H1 (cell line): Measurements from ENCODE around the gene GALR1. TPM values are rescaled to one million over a fixed set of nuclear protein-coding genes. Genes with fewer than 3 reads are reported as not detected.

Source experiments
- CTCF ChIA-PET: fragments of 300-600 bp; sonication (Branson Sonifier 250); formaldehyde crosslinking; loops from one replicate; lab custom pipeline; 2021; ENCODE audit not compliant: partially characterized antibody; lab: Charles Lee
- POLR2A ChIA-PET: fragments of 300-600 bp; sonication (Branson Sonifier 250); formaldehyde crosslinking; loops from one replicate; lab custom pipeline; 2021; ENCODE audit warnings: inconsistent platforms; ENCODE audit not compliant: partially characterized antibody; lab: Charles Lee
- DNase-seq, 2 experiments: peaks; one replicate each; pipeline versions ENCODE4 v3.0.0 to v3.0.0-alpha.2; 2010 to 2022; ENCODE audit warnings: low spot score in 2 of 2, low read depth in 1 of 2, mixed read lengths in 1 of 2
- FAIRE-seq: peaks from 2 replicates; lab custom pipeline; 2011; peaks lifted over from hg19 to GRCh38; lab: Jason Lieb, UNC
- H2AFZ ChIP-seq: 2 replicates; pipeline ENCODE4 v1.8.1; 2012; ENCODE audit warnings: low read length, inconsistent platforms
- H2AK5ac ChIP-seq: 2 replicates; pipeline ENCODE4 v1.6.1; 2013; ENCODE audit warnings: low read depth, low read length
- H2BK120ac ChIP-seq: replicated peaks from 2 replicates; pipeline ENCODE3; 2013; ENCODE audit warnings: low read depth, low read length, inconsistent platforms
- H2BK12ac ChIP-seq: 2 replicates; pipeline ENCODE4 v1.6.1; 2013; ENCODE audit warnings: low read depth, low read length
- H2BK15ac ChIP-seq: 2 replicates; pipeline ENCODE4 v1.6.1; 2013; ENCODE audit warnings: low read length
- H2BK20ac ChIP-seq: 2 replicates; pipeline ENCODE4 v1.6.1; 2013; ENCODE audit warnings: low read length
- H2BK5ac ChIP-seq: 2 replicates; pipeline ENCODE4 v1.6.1; 2013; ENCODE audit warnings: low read depth, low read length
- H3K14ac ChIP-seq: 2 replicates; pipeline ENCODE4 v1.6.1; 2013; ENCODE audit warnings: inconsistent platforms; ENCODE audit not compliant: insufficient read length
- H3K18ac ChIP-seq: 2 replicates; pipeline ENCODE4 v1.6.1; 2013; ENCODE audit warnings: low read length; ENCODE audit errors: extremely low read depth
- H3K23ac ChIP-seq: 2 replicates; pipeline ENCODE4 v1.6.1; 2013; ENCODE audit warnings: inconsistent platforms; ENCODE audit not compliant: insufficient read length
- H3K23me2 ChIP-seq: 2 replicates; pipeline ENCODE4 v1.6.1; 2013; ENCODE audit warnings: low read depth, low read length
- H3K27ac ChIP-seq: 2 replicates; pipeline ENCODE4 v1.6.1; 2011; ENCODE audit warnings: low read depth, low read length, inconsistent platforms
- H3K27me3 ChIP-seq, 4 experiments: replicated peaks in 1 of 4; 1 replicate in 1 of 4; 2 replicates in 3 of 4; pipeline versions ENCODE4 v1.6.1 to v1.8.1; 2011 to 2013; ENCODE audit warnings: low read length in 3 of 4, mild to moderate bottlenecking in 3 of 4, inconsistent platforms in 2 of 4, mixed read lengths in 2 of 4, moderate library complexity in 1 of 4; ENCODE audit not compliant: control insufficient read depth in 3 of 4, insufficient read depth in 3 of 4; ENCODE audit errors: extremely low read depth in 1 of 4
- H3K36me3 ChIP-seq, 4 experiments: 2 replicates each; pipeline versions ENCODE4 v1.6.1 to v1.8.1; 2011 to 2013; ENCODE audit warnings: mild to moderate bottlenecking in 4 of 4, low read length in 3 of 4, moderate library complexity in 2 of 4, control low read depth in 1 of 4, inconsistent platforms in 1 of 4; ENCODE audit not compliant: insufficient read depth in 4 of 4, control insufficient read depth in 2 of 4
- H3K4ac ChIP-seq: replicated peaks from 2 replicates; pipeline ENCODE3; 2013; ENCODE audit warnings: low read length, low read depth, mixed read lengths, inconsistent platforms; ENCODE audit not compliant: insufficient read length
- H3K4me1 ChIP-seq, 4 experiments: replicated peaks in 1 of 4; 1 replicate in 1 of 4; 2 replicates in 3 of 4; pipeline versions ENCODE4 v1.6.1 to v1.8.1; 2011 to 2013; ENCODE audit warnings: low read length in 3 of 4, inconsistent platforms in 2 of 4, mixed read lengths in 1 of 4; ENCODE audit not compliant: insufficient read depth in 4 of 4, control insufficient read depth in 3 of 4
- H3K4me2 ChIP-seq, 2 experiments: 2 replicates each; pipeline versions ENCODE4 v1.6.1 to v1.8.1; 2011 to 2013; ENCODE audit warnings: low read depth in 2 of 2, low read length in 2 of 2, control low read depth in 1 of 2, inconsistent platforms in 1 of 2, mild to moderate bottlenecking in 1 of 2; ENCODE audit not compliant: insufficient read depth in 1 of 2
- H3K4me3 ChIP-seq, 4 experiments: fragments of 200-600, 300-600 bp in 1 of 4; sonication (generic), shearing (Covaris generic), sonication (Bioruptor Twin) in 1 of 4; 2 replicates each; pipeline versions ENCODE4 v1.5.1 to v1.8.1; 2011 to 2016; ENCODE audit warnings: low read length in 4 of 4, low read depth in 3 of 4, control low read depth in 2 of 4, inconsistent platforms in 2 of 4, mild to moderate bottlenecking in 2 of 4, mixed read lengths in 1 of 4, moderate library complexity in 1 of 4; ENCODE audit not compliant: insufficient read depth in 2 of 4; ENCODE audit errors: extremely low read depth in 1 of 4
- H3K56ac ChIP-seq: replicated peaks from 2 replicates; pipeline ENCODE3; 2013; ENCODE audit warnings: low read depth, mild to moderate bottlenecking, mixed read lengths, low read length, inconsistent platforms; ENCODE audit not compliant: insufficient read length
- H3K79me1 ChIP-seq: 2 replicates; pipeline ENCODE4 v1.6.1; 2013; ENCODE audit warnings: low read depth, low read length, control low read depth
- H3K79me2 ChIP-seq, 2 experiments: 2 replicates each; pipeline versions ENCODE4 v1.6.1 to v1.8.1; 2012 to 2013; ENCODE audit warnings: low read length in 2 of 2, mild to moderate bottlenecking in 2 of 2, inconsistent platforms in 1 of 2; ENCODE audit not compliant: insufficient read depth in 2 of 2, control insufficient read depth in 1 of 2
- H3K9ac ChIP-seq, 4 experiments: replicated peaks in 1 of 4; 1 replicate in 1 of 4; 2 replicates in 3 of 4; pipeline versions ENCODE4 v1.6.1 to v1.8.1; 2011 to 2013; ENCODE audit warnings: low read depth in 3 of 4, low read length in 3 of 4, control low read depth in 2 of 4, mild to moderate bottlenecking in 2 of 4, moderate library complexity in 2 of 4, inconsistent platforms in 1 of 4; ENCODE audit errors: extremely low read depth in 1 of 4
- H3K9me3 ChIP-seq, 2 experiments: 2 replicates each; pipeline versions ENCODE4 v1.6.1 to v1.8.1; 2012 to 2013; ENCODE audit warnings: mild to moderate bottlenecking in 2 of 2, moderate library complexity in 2 of 2, control low read depth in 1 of 2, inconsistent platforms in 1 of 2, low read depth in 1 of 2, low read length in 1 of 2, mixed read lengths in 1 of 2; ENCODE audit not compliant: insufficient read depth in 2 of 2
- H4K20me1 ChIP-seq, 2 experiments: replicated peaks in 1 of 2; 2 replicates each; pipeline versions ENCODE3 to v1.8.1; 2011 to 2013; ENCODE audit warnings: inconsistent platforms in 2 of 2, low read length in 2 of 2, mild to moderate bottlenecking in 1 of 2; ENCODE audit not compliant: insufficient read depth in 2 of 2, control insufficient read depth in 1 of 2
- H4K5ac ChIP-seq: 2 replicates; pipeline ENCODE4 v1.6.1; 2013; ENCODE audit warnings: low read length, low read depth, mixed read lengths, inconsistent platforms; ENCODE audit not compliant: insufficient read length
- H4K8ac ChIP-seq: 2 replicates; pipeline ENCODE4 v1.8.0; 2013; ENCODE audit warnings: mild to moderate bottlenecking, moderate library complexity, low read length, inconsistent platforms; ENCODE audit not compliant: insufficient read depth; ENCODE audit errors: extremely low read depth
- H4K91ac ChIP-seq: replicated peaks from 2 replicates; pipeline ENCODE3; 2013; ENCODE audit warnings: low read length, mixed read lengths, inconsistent platforms; ENCODE audit not compliant: insufficient read length
- POU5F1 ChIP-seq: IDR thresholded peaks from 2 replicates; pipeline ENCODE4 v1.6.1; 2011; ENCODE audit warnings: low read depth, mild to moderate bottlenecking, low read length, moderate library complexity
- RFX5 ChIP-seq: IDR thresholded peaks from 2 replicates; pipeline ENCODE4 v1.6.1; 2011; ENCODE audit warnings: low read depth, low read length, improper control_type of control experiment, borderline replicate concordance
- WGBS, 2 experiments: shearing (Covaris generic) in 1 of 2; methylation state at CpG; one replicate each; pipeline versions ENCODE4 v1.1.6 to v1.1.7; 2013 to 2015; ENCODE audit warnings: low lambda C conversion rate in 2 of 2, mixed read lengths in 2 of 2, inconsistent platforms in 1 of 2, low coverage in 1 of 2, missing lambda C conversion rate in 1 of 2; ENCODE audit not compliant: insufficient replicate concordance in 2 of 2, insufficient coverage in 1 of 2, insufficient read length in 1 of 2; ENCODE audit errors: extremely low coverage in 1 of 2, missing lambda C conversion rate in 1 of 2; 5-methylcytosine and 5-hydroxymethylcytosine counted together
- polyA plus RNA-seq, 7 experiments: library from polyadenylated mRNA; depleted of rRNA in 3 of 7; stranded (reverse) in 5 of 7; unstranded in 2 of 7; fragments of >200 nt in 5 of 7; fragments of 200-250 nt in 2 of 7; gene quantifications; 1 replicate in 5 of 7; 2 replicates in 1 of 7; 4 replicates in 1 of 7; pipeline versions ENCODE4 v1.2.1 to v1.2.3, GENCODE V29; 2011 to 2013; ENCODE audit warnings: missing spikeins in 2 of 7, mixed read lengths in 2 of 7
- total RNA-seq: library from RNA; stranded (reverse); fragmentation: NEBNext Ultra II Directional; extraction: Animal tissue kit (Norgen Biotek cat#: 25700); gene quantifications from 2 replicates; pipeline ENCODE4 v1.2.1, GENCODE V29; 2021

The GALR1 gene
- total and polyA plus RNA-seq, 2 of the 8 experiments (the other 6 are each of a cell fraction or from before 2014, with no cell fraction given) = 0.09 to 1.6 TPM

GRCh38 chr18:77262643-77263465 lies 13.2 kb downstream of the GALR1 start:
- TF ChIP-seq RFX5 (no peak), POU5F1 (no peak)
- Histone ChIP-seq H3K27ac (no peak overlapping the region), H3K23me2 (peaks cover 13% of the 10 kb centered on the region; the same call in 1 of the 2 replicates), H4K8ac (no peak overlapping the region), H3K79me1 (no peaks in the 10 kb centered on the region), H3K79me2 (no peaks in the 10 kb centered on the region), H3K4me2 (no peak overlapping the region), H3K36me3 (no peaks in the 10 kb centered on the region), H3K56ac (no peak overlapping the region), H3K4me1 (no peaks in the 10 kb centered on the region), H3K23ac (no peak overlapping the region), H4K91ac (no peak overlapping the region), H3K18ac (no peak overlapping the region), H3K9me3 (peaks cover 2 to 5% of the 10 kb centered on the region in 2 experiments; a peak in 2 of 4 replicates), H4K5ac (no peak overlapping the region), H3K9ac (no peak overlapping the region), H3K4ac (no peak overlapping the region), H2BK120ac (no peak overlapping the region), H3K27me3 (no peaks in the 10 kb centered on the region; a peak in 1 of 7 replicates), H3K4me3 (no peak overlapping the region), H2BK5ac (no peak overlapping the region), H2BK15ac (no peak overlapping the region), H2BK12ac (no peak overlapping the region), H2AK5ac (no peak overlapping the region), H4K20me1 (peaks cover 0 to 1% of the 10 kb centered on the region in 2 experiments), H2BK20ac (no peak overlapping the region), H2AFZ (no peak overlapping the region), H3K14ac (no peak overlapping the region)
- ChIA-PET POLR2A (no interaction called here), CTCF (interaction anchor here (0.9 to 1.4 kb wide), 3 partner anchors 51 to 263 kb away, joined by 3 to 4 read pairs (median 3); no protein-coding TSS in a partner anchor)
- WGBS, 2 experiments = 90% methylated on average over 4 of the region's 4 CpGs; no CpG with 5 or more reads in 1 of the 2 experiments
- DNase-seq (no peak), FAIRE-seq (no peak)
